Hepatocyte (in vitro differentiated cells): ENCODE results near the gene C7orf33.
"Not testable (repeated sequence)": the region's sequence is repeated elsewhere in the genome, so short reads cannot be mapped to it uniquely, and the experiment has no call there.

Source experiments
- EZH2 ChIP-seq: fragments of 200-600 bp; sonication (generic); IDR thresholded peaks from 2 replicates; pipeline ENCODE4 v1.6.1; 2016; ENCODE audit warnings: antibody characterized with exemption, mild to moderate bottlenecking, borderline replicate concordance
- TF ChIP-seq, protein P1 (sequence below): fragments of 200-600 bp; sonication (generic); IDR thresholded peaks from 2 replicates; pipeline ENCODE4 v1.5.1; 2016; ENCODE audit warnings: antibody characterized with exemption, mild to moderate bottlenecking; ENCODE audit not compliant: poor library complexity

DNA sequence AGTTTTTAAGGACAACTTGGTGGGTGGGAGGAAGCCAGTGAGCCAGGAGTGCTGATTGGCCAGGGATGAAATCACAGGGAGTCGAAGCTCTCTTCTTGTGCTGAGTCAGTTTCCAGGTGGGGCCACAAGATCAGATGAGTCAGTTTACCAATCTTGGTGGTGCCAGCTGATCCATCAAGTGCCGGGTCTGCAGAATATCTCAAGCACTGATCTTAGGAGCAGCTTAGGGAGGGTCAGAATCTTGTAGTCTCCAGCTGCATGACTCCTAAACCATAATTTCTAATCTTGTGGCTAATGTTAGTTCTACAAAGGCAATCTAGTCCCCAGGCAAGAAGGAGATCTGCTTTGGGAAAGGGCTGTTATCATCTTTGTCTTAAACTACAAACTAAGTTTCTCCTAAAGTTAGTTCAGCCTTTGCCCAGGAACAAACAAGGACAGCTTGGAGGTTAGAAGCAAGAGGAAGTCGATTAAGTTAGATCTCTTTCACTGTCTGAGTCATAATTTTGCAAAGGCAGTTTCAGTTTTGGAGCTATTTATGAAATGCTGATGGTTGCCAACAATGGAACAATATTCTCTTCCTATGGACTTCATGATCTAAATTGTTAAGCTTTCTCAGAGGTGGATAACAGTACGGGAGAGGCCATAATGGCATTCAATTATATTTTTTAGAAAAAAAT is 26.2 kb upstream of the C7orf33 start:
- TF ChIP-seq EZH2, result not testable (repeated sequence)
- TF ChIP-seq, protein P1, sequence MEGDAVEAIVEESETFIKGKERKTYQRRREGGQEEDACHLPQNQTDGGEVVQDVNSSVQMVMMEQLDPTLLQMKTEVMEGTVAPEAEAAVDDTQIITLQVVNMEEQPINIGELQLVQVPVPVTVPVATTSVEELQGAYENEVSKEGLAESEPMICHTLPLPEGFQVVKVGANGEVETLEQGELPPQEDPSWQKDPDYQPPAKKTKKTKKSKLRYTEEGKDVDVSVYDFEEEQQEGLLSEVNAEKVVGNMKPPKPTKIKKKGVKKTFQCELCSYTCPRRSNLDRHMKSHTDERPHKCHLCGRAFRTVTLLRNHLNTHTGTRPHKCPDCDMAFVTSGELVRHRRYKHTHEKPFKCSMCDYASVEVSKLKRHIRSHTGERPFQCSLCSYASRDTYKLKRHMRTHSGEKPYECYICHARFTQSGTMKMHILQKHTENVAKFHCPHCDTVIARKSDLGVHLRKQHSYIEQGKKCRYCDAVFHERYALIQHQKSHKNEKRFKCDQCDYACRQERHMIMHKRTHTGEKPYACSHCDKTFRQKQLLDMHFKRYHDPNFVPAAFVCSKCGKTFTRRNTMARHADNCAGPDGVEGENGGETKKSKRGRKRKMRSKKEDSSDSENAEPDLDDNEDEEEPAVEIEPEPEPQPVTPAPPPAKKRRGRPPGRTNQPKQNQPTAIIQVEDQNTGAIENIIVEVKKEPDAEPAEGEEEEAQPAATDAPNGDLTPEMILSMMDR, result not testable (repeated sequence)
